Adrenal gland (tissue), 12 donors: Measurements from ENCODE around the gene SHISA6. TPM values are rescaled to one million over a fixed set of nuclear protein-coding genes. Genes with fewer than 3 reads are reported as not detected.

Experiments used
- DNase-seq, 7 donors: peaks; one replicate each; pipeline ENCODE4 v3.0.0-alpha.2; 2019 to 2020
- H3K27ac ChIP-seq, 5 donors: fragments of 200-600 bp; sonication (generic) in 4 of 5; 1 replicate in 3 of 5; 2 replicates in 2 of 5; pipeline versions ENCODE4 v1.5.1 to v1.8.0; 2016 to 2020; ENCODE audit warnings: mild to moderate bottlenecking in 1 of 5
- H3K27me3 ChIP-seq: fragments of 200-600 bp; 2 replicates; pipeline ENCODE4 v1.8.0; 2021
- H3K36me3 ChIP-seq, 2 donors: fragments of 200-600 bp; replicated peaks in 1 of 2; 1 replicate in 1 of 2; 2 replicates in 1 of 2; pipeline versions ENCODE4 v1.5.1 to v1.8.0; 2018 to 2022
- H3K4me1 ChIP-seq, 2 donors: fragments of 200-600 bp; replicated peaks in 1 of 2; 1 replicate in 1 of 2; 2 replicates in 1 of 2; pipeline versions ENCODE4 v1.5.1 to v1.8.0; 2018 to 2021
- H3K4me3 ChIP-seq, 4 donors: fragments of 200-600 bp; sonication (generic) in 3 of 4; one replicate each; pipeline ENCODE4 v1.5.1; 2016 to 2018
- H3K9me3 ChIP-seq, 3 donors: fragments of 200-600 bp; sonication (generic) in 1 of 3; replicated peaks in 1 of 3; 1 replicate in 2 of 3; 2 replicates in 1 of 3; pipeline versions ENCODE4 v1.5.1 to v1.8.0; 2016 to 2021
- POLR2A ChIP-seq, 2 donors: fragments of 450-650 bp; IDR thresholded peaks; one replicate each; pipeline ENCODE4 v1.6.1; 2017; ENCODE audit warnings: antibody characterized with exemption in 2 of 2, mild to moderate bottlenecking in 2 of 2, moderate library complexity in 1 of 2
- WGBS, 4 donors: extraction: QIAGEN DNeasy Blood & Tissue Kit in 2 of 4; methylation state at CpG; one replicate each; pipeline versions ENCODE4 v1.1.5 to v1.1.7; 2013 to 2017; 5-methylcytosine and 5-hydroxymethylcytosine counted together
- intact Hi-C, 2 donors: fragments of 100-400 bp; cut with DNase I; formaldehyde crosslinking; loops; one replicate each; pipeline versions ENCODE4 v1.14.1 to v1.15.0; 2022 to 2023
- polyA plus RNA-seq, 3 donors: library from polyadenylated mRNA; stranded (reverse); fragments of 200-250 nt in 2 of 3; fragments of 350-450 nt in 1 of 3; fragmentation: Illumina TruSeq in 1 of 3; extraction: RNeasy Lipid Tissue Mini Kit (QIAGEN cat#74804) in 1 of 3; gene quantifications; one replicate each; pipeline ENCODE4 v1.2.3, GENCODE V29; 2013 to 2014
- total RNA-seq, 9 donors: library from RNA; depleted of rRNA in 4 of 9; stranded (reverse); fragments of >200 nt in 4 of 9; fragments of 120-200 nt in 1 of 9; fragmentation: NEBNext Ultra II Directional in 1 of 9; extraction: Animal tissue kit (Norgen Biotek cat#: 25700) in 1 of 9; gene quantifications; one replicate each; pipeline versions ENCODE4 v1.1.0 to v1.2.4, GENCODE V29; 2013 to 2023
- TF ChIP-seq, protein P1 (sequence below), 6 experiments: fragments of 450-650 bp in 4 of 6; fragments of 200-600 bp in 2 of 6; sonication (generic) in 1 of 6; IDR thresholded peaks; 1 replicate in 5 of 6; 2 replicates in 1 of 6; pipeline versions ENCODE4 v1.5.1 to v1.8.0; 2016 to 2021; ENCODE audit warnings: antibody characterized with exemption in 6 of 6, mild to moderate bottlenecking in 2 of 6, moderate library complexity in 1 of 6
- donor health status: healthy with polysubstance abuse.
- donor health status: Bipolar disorder and iron deficiency.
- donor health status: DM: yes; HTN: yes; CAD: no.
- donor health status: DM: no; HTN: no; CAD: no.
- donor health status: DM: no; HTN: no; CAD: no.
- donor health status: DM: yes; HTN: yes; CAD: no.

The SHISA6 gene
- total and polyA plus RNA-seq, 12 donors: 0.09 to 2.0 (median 0.57) TPM

DNA sequence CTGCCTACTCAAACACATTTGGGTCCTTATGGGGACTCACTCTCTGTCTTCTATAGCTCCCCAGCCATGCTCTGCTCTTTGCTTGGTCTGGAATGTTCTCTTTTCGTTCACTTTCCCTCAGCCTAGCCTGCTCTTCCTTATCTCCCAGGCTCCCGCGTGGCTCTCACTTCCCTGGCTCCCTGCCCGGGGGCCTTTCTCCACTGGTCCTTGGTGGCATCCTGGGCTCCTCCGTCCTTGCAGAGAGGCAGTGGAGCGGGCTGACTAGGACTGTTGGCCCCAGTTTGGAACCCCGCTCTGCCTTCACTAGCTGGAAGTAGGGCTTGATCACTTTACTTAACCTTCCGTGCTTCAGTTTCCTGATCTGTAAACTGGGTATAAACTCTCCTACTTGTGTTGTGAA, 31.2 kb downstream of the SHISA6 start:
- H3K27ac ChIP-seq: no peak overlapping the region
- intact Hi-C loops: no loop called here
- 65 to 76% (median 72%) methylated on average over 8 of the region's 8 CpGs for WGBS, 4 donors

GRCh38 chr17:11273596-11273995, 32.6 kb downstream of the SHISA6 start:
- Histone ChIP-seq H3K4me3 (no peak overlapping the region), H3K4me1 (no peaks in the 10 kb centered on the region), H3K36me3 (no peaks in the 10 kb centered on the region), H3K9me3 (no peaks in the 10 kb centered on the region), H3K27me3 (no peaks in the 10 kb centered on the region), H3K27ac (no peak overlapping the region)
- TF ChIP-seq, protein P1, sequence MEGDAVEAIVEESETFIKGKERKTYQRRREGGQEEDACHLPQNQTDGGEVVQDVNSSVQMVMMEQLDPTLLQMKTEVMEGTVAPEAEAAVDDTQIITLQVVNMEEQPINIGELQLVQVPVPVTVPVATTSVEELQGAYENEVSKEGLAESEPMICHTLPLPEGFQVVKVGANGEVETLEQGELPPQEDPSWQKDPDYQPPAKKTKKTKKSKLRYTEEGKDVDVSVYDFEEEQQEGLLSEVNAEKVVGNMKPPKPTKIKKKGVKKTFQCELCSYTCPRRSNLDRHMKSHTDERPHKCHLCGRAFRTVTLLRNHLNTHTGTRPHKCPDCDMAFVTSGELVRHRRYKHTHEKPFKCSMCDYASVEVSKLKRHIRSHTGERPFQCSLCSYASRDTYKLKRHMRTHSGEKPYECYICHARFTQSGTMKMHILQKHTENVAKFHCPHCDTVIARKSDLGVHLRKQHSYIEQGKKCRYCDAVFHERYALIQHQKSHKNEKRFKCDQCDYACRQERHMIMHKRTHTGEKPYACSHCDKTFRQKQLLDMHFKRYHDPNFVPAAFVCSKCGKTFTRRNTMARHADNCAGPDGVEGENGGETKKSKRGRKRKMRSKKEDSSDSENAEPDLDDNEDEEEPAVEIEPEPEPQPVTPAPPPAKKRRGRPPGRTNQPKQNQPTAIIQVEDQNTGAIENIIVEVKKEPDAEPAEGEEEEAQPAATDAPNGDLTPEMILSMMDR (IDR thresholded peaks at IDR 0.05): no peak
- TF ChIP-seq POLR2A (IDR thresholded peaks at IDR 0.05): no peak
- no peak for DNase-seq
- 76 to 84% (median 82%) methylated on average over 6 to 9 of the region's 9 CpGs for WGBS, 4 donors
- intact Hi-C loops: no loop called here

More for the DNA sequence above, 31.2 kb downstream of the SHISA6 start:
- Histone ChIP-seq H3K9me3 (no peaks in the 10 kb centered on the region), H3K4me1 (no peaks in the 10 kb centered on the region), H3K27me3 (no peaks in the 10 kb centered on the region), H3K36me3 (no peaks in the 10 kb centered on the region), H3K4me3 (no peak overlapping the region)
- no peak for TF ChIP-seq POLR2A (IDR thresholded peaks at IDR 0.05)
- TF ChIP-seq, protein P1 (IDR thresholded peaks at IDR 0.05): no peak
- no peak for DNase-seq

GRCh38 chr17:11274106-11274505, 33.1 kb downstream of the SHISA6 start:
- DNase-seq: no peak
- Histone ChIP-seq H3K4me1 (no peaks in the 10 kb centered on the region), H3K27me3 (no peaks in the 10 kb centered on the region), H3K9me3 (no peaks in the 10 kb centered on the region), H3K4me3 (no peak overlapping the region), H3K36me3 (no peaks in the 10 kb centered on the region), H3K27ac (no peak overlapping the region)
- no peak for TF ChIP-seq POLR2A (IDR thresholded peaks at IDR 0.05)
- TF ChIP-seq, protein P1 (IDR thresholded peaks at IDR 0.05): no peak
- 81 to 88% (median 84%) methylated on average over 14 of the region's 14 CpGs for WGBS, 4 donors
- intact Hi-C loops: no loop called here

- intact Hi-C loops: no loop called here
- Histone ChIP-seq H3K9me3 (no peaks in the 10 kb centered on the region), H3K27ac (no peak overlapping the region), H3K4me3 (no peak overlapping the region), H3K4me1 (no peaks in the 10 kb centered on the region), H3K27me3 (no peaks in the 10 kb centered on the region), H3K36me3 (no peaks in the 10 kb centered on the region)
- DNase-seq: no peak
- TF ChIP-seq POLR2A (IDR thresholded peaks at IDR 0.05): no peak
- TF ChIP-seq, protein P1 (IDR thresholded peaks at IDR 0.05): no peak
- WGBS, 4 donors: 65 to 78% (median 74%) methylated on average over 4 of the region's 4 CpGs
Observed at GRCh38 chr17:11276486-11276885, 35.5 kb downstream of the SHISA6 start.
